AG20443 (cell line): ENCODE results near the gene ZNF276.

Source experiments
- DNase-seq: peaks from one replicate; pipeline ENCODE4 v3.0.0; 2012; ENCODE audit warnings: low spot score, mixed read lengths

Gene ZNF276

DNA sequence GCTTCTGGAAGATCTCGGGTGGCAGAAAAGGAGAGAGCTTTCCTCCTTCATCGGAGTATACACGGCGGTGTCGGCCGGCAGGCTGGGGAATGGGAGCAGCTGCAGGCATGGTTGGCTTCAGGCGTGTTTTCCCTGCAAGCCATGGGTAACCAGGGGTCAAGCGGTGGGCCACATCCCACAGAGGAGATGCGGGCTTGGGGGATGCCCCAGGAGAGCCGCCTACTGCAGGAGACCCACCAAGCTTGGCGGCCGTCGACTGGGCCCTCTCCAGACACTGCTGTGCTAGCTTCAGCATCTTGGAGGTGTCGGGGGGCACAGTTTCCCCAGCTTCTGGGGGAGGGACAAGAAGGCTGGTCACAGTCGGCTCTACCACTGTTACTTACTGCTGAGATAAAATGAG lies 4.8 kb upstream of the ZNF276 start:
- DNase-seq: no peak

DNA sequence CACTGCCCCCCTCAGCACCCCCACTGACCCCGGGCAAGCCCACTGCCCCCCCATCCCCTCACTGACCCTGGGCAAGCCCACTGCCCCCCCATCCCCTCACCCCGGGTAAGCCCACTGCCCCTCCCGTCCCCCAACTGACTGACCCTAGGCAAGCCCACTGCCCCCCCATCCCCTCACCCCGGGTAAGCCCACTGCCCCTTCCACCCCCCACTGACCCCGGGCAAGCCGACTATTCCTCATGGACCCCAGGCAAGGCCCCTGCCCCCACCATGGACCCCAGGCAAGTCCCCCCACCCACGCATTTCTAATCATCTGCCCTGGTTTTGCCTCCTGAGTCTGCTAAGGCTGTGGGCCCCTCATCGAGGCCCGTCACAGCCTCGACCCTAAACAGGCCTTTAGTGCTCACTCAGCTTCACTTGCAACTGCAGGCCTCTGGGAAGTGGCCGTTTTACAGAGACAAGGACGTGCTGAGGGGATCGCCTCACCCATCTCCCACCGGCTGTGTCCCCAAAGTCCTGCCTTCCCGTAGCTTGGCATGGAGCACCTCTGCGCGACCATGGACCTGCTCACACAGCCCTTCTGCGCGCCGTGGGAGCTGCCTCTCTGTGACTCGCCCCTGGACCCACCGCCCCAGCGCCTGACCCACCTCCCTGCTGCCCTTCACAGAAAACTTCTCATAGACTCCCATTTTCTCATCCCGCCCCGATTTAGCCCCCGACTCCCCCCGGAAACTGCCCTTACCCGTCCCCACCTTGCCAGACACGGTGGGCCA lies 4.2 kb upstream of the ZNF276 start:
- no peak for DNase-seq

DNA sequence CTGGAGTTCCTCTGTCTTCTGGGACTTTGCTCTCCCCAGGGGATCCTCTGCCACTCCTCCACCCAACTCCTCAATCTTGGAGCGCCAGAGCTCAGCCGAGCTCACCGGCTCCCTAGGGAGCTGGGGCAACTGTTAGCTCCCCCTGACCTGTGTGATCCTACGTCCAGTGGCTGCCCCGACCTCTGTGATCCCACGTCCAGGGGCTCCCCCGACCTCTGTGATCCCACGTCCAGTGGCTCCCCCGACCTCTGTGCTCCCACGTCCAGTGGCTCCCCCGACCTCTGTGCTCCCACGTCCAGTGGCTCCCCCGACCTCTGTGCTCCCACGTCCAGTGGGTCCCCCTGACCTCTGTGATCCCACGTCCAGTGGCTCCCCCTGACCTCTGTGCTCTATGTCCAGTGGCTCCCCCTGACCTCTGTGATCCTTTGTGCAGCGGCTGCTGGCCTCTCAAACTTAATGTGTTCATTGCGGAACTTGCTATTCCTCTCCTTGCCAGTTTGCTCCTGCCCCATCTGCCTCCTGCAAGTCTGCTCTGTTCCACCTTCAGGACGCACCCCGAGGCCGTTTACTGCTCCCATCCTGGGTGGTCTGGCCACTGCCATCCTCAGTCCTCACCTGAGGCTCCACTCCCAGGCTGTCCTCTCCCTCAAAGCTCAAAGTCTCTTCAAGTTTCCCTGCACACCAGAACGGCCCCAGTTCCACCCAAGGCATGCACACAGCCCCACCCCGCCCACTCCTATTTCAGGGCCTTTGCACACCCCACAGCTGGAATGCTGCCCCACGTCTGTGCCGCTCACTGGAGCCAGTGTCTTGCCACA lies 3.4 kb upstream of the ZNF276 start:
- DNase-seq: no peak

DNA sequence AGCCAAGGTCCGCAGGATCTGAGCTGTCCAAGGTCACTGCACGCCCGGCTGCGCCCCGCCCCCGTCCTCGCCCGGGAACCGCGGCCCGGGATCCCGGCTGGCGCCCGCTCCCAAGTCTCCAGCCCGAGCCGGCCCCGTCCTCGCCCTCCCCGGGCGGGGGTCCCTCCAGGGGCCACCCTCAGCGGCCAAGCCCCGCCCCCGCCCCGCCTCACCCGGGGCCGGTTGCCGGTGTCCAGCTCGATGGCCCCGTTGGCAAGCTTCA lies 855 bp upstream of the ZNF276 start:
- DNase-seq: no peak

DNA sequence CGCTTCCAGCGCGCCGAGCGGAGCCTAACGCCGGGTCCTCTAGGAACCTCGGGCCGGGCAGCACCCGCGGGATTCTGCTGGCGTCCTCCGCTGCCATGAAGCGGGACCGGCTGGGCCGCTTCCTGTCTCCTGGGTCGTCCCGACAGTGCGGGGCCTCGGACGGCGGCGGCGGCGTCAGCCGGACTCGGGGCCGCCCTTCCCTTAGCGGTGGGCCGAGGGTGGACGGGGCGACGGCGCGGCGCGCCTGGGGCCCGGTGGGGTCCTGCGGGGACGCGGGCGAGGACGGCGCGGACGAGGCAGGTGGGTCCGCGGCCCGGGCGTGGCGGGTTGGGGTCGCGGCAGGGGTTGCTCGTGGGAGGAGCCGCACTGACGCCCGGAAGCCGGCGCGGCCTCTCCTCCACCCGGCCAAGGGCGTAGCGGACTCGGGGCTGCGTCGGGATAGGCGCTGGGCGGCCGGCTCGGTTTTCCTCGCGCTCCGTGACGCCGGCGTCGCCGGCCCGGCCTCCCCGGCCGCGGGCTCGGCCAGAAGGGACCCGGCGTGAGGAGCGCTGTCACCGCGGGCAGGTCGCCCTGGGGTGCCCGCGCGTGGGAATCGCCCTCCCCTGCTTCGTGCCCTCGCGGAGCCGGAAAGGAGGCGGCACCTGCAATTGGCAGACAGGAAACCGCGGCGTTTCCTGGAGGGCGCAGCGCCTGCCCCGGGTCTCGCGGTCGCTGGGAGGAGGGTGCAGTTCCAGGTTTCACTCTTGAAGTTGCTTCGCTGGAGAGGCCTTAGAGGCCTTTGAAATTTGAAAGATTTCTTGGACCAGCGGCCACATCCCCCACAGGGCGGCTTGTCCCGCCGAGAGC lies 432 bp downstream of the ZNF276 start:
- peak; percentile 63 for DNase-seq

DNA sequence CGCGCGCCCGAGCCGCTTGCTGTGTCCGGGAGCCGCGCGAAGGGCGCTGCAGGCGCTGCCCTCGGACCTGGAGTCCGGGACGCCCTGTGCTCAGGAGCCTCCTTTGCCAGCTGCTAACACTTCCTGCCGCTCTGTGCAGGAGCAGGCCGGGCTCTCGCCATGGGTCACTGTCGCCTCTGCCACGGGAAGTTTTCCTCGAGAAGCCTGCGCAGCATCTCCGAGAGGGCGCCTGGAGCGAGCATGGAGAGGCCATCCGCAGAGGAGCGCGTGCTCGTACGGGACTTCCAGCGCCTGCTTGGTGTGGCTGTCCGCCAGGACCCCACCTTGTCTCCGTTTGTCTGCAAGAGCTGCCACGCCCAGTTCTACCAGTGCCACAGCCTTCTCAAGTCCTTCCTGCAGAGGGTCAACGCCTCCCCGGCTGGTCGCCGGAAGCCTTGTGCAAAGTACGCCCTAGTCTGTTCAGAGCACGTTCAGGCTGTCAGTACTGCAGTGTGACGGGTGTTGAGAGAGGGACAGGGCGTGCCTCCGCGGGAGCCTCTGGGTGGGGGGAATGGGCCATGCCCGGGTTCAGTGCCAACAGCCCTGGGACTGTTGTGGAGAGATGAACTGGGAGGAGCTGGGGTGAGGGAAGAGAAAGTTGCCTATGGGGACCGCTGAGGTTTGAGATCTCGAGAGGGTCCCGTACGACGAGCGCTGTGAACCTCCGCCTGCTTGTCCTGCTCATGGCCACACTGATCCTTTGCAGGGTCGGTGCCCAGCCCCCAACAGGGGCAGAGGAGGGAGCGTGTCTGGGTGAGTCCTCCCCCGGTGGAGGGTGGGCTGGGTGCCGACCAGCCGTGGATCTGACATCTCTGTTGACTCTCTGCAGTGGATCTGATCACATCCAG lies 1.3 kb downstream of the ZNF276 start:
- peak; percentile 20 for DNase-seq

DNA sequence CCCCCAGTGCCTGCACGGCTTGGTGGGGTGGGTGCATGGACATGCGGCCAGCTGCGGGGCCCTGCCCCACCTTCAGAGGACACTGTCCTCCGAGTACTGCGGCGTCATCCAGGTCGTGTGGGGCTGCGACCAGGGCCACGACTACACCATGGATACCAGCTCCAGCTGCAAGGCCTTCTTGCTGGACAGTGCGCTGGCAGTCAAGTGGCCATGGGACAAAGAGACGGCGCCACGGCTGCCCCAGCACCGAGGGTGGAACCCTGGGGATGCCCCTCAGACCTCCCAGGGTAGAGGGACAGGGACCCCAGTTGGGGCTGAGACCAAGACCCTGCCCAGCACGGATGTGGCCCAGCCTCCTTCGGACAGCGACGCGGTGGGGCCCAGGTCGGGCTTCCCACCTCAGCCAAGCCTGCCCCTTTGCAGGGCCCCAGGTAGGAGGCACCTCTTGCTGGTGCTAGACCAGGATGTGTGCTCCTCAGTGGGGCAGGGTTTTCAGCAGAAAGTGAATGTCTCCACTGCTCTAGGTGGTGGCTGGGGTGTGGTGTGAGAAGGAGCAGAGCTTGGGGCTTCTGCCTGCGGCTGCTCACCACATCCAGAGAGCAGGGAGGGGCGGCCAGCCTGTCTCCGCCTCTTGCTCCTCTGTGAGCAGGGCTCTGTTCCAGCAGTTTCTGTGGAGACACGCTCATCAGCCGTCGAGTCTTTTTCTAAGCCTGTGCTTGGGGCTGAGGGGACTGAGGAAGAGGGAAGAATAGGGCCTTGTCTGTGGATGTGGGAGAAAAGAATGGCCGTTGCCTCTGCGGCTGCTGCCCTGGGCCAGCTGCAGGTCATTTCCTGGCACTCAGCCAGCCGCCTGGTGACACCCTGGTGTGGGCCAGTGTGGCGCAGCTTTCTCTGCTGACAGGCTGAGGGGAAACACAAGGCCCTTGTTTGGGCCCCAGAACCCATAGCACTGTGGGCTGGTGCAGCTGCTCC lies 2.2 kb downstream of the ZNF276 start:
- DNase-seq: peak; percentile 18

DNA sequence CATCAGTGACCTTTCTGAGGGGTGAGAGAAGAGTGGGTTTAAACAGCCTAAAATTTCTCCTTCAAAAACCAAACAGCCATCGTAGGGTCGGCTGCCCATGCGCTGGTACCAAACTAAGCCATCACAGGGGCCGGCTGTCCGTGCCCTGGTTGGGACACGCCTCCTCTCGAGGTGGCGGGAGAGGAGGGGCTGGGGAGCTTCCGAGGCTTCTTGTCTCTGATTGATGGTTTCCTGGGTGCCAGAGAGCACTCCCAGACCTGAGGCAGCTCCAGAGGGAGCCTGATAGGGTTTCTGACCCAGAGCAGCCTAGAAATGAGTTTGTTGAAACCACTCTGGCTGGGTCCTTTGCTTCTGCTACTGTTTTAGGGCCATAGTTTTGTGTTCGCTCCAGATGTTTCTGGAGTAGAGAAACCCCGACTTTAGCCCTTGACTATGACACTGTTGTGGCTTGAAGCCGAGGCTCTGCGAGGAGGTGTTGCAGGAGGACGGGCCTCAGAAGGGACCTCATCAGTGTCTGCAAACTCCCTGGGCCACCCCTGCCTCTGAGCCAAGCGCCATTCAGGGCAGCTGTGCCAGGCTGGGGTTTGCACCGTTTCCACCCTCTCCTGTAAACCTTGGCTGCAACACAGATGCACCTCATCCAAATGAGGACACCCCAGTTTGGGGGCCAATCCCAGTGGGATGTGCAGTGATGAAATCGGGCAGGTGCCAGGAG lies 6.2 kb downstream of the ZNF276 start:
- DNase-seq: no peak

DNA sequence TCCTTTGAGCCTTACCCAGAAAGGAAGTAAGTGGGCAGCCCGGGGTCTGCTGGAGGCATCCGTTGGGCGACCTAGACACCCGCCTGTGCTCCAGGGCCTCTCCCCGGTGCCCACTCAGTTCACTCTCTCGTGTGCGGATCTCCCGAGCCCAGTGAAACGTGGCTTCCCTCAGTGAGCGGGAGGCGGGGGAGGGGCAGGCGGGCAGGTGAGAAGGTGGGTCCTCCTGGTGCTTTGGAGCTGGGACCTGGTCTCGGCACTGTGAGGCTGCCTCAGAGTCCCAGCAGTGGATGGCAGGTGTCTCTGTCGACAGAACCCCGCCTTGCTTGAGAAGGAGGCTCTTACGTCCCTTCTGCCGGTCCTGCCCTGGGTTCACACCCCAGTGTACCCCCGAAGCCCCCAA lies 8.0 kb downstream of the ZNF276 start:
- no peak for DNase-seq

DNA sequence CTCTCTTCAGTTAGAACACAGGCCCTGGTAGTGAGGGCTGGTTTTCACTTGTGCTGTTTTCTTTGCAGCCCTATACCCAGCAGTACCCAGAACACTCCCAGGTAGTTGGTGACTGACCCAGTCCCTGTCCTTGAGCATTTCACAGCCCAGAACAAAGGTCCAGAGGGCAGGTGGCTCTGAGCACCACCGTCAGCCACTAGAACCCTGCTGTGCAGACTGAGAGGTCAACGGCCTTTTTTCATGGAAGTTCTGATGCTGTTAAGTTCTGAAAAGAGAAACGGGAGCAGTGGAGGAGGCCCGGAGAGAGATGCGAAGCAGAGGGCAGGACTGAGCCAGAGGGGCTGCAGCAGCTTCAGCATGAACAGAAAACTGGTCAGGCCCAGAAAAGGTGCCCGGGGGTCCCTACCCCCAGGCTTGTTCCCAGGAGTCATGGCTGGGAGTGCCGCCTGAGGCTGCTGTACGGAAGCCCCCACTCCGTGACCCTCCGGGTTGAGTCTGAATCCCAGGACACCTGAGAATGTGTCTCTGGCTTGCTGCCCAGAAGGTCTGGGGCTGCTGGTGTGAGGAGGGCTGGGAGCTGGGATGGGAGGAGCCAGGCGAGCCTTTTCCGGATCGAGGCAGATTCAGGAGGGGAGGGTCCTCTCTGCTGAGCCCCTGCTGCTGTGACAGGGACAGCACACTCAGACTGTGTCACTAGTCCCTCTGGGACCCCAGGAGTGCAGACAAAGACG lies 8.7 kb downstream of the ZNF276 start:
- DNase-seq: no peak

DNA sequence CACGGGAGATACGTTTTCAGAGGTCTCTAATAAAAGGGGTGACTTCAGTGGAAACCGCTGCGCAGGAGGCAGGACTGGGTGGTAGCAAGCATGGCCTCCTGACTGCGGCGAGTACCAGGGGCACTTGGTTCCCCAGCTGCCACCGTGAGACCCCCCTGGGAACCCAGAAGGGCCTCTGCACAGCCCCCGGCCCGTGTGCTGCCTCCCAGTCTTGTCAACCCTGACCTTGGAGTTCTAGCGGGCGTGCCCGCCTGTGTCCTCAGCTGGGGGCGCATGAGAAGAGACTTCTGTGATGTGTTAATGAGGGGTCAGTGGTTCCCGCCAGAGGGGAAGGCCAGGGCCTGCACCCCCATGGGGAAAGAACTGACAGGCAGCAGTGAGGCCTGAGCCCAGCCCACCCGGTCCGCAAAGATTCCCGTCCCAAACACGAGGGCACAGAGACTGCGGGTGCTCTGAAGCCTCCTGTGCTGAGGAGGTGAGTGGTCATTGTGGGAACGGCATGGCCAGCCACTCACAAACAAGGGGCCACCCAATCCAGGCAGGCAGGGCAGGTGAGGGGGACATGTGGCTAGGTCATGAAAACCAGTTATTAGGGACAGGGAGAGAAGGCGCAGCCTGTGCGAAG lies 9.4 kb downstream of the ZNF276 start:
- DNase-seq: no peak

DNA sequence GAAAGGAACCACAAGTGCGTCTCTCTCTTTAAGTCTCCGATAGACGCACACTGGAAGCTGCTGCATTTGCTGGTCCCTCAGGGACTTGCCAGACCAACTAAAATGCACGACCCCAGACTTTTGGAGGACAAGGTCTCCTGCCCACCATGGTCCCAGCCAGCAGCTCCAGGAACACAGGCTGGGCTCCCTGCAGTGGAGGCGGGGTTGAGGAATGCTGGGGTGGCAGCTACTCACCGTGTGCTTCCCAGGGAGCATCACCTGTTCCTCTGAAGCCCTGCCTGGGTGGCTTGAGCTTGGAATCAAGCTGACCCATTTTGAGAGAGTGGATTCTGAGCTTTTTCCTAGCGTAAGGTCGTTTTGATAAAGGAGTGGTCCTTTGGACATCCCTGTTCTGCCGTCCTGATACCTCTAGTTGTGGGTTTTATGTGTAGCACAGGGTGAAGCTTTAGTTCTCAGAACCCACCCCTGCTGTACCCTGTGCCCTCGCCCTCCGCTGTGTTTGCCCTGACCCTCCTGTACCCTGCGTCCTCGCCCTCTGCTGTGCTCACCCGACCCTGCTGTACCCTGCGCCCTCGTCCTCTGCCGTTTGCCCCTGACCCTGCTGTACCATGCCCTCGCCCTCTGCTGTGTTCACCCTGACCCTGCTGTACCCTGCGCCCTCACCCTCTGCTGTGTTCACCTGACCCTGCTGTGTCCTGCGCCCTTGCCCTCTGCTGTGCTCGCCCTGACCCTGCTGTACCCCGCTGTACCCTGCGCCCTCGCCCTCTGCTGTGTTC lies 11.0 kb downstream of the ZNF276 start:
- DNase-seq: no peak

DNA sequence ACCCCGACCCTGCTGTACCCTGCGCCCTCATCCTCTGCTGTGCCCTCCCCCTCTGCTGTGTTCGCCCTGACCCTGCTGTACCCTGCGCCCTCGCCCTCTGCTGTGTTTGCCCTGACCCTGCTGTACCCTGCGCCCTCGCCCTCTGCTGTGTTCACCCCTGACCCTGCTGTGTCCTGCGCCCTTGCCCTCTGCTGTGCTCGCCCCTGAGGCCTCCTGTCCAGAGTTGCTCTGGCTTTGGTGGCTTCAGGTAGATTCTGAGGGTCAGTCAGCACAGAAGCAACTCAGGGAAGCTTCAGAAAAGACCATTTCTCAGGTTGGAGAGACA lies 11.5 kb downstream of the ZNF276 start:
- DNase-seq: no peak

DNA sequence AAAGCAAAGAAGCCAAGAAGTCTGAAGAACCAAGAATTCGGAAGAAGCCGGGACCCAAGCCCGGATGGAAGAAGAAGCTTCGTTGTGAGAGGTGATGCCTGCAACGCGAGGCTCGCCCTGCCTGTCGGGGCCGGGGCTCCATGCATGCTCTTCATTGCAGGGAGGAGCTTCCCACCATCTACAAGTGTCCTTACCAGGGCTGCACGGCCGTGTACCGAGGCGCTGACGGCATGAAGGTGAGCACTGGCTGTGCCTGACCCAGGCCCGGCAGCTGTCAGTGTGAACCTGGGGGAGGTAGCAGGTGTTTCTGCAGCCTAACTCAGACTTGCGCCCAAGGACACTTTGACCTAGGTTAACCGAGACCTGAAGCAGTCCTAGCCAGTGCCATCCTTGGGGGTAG lies 12.0 kb downstream of the ZNF276 start:
- DNase-seq: no peak

DNA sequence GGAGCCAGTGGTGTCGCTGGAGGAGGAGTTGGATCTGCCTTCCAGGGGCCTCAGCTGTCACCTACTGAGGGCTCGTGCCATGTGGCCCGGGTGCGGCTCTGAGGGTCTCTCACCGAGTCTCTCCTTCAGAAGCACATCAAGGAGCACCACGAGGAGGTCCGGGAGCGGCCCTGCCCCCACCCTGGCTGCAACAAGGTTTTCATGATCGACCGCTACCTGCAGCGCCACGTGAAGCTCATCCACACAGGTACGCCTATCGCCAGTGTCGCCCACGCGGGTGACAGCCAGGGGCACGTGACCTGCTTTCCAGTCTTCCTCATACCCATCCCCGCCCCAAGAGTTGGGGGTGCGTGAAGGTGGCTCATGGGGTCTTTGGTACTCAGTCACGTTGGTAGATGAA lies 12.5 kb downstream of the ZNF276 start:
- DNase-seq: no peak

DNA sequence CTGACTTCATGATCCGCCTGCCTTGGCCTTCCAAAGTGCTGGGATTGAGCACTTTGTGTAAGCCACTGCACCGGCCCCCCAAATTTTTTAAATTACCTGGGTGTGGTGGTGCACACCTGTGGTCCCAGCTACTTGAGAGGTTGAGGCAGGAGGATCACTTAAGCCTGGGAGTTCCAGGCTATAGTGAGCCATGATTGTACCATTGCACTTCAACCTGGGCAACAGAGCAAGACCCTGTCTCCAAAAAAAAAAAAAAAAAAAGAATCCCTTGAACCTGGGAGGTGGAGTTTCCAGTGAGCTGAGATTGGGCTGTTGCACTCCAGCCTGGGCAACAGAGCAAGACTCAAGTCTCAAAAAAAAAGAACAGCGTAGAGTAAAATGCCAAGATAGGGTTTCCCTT lies 15.2 kb downstream of the ZNF276 start:
- DNase-seq: no peak

DNA sequence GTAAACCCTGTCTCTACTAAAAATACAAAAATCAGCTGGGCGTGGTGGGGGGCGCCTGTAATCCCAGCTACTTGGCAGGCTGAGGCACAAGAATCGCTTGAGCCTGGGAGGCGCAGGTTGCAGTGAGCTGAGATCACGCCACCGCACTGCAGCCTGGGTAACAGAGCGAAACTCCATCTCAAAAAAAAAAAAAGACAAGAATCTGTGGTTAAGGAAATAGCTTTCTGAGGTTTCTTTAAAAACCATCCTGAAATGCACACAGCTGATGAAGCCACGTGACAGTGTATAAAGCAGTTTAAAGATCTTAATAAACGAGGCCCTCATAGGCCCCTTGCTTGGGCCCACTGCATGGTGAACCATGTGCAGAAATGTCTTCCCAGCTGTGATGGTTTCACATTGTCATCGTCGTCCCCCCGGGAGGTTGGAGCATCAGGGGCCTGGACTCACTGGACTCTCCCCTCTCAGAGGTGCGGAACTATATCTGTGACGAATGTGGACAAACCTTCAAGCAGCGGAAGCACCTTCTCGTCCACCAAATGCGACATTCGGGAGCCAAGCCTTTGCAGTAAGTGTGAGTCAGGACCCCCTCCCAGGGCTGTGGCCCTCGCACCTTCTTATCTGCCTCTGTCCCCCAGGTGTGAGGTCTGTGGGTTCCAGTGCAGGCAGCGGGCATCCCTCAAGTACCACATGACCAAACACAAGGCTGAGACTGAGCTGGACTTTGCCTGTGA lies 16.2 kb downstream of the ZNF276 start:
- no peak for DNase-seq

DNA sequence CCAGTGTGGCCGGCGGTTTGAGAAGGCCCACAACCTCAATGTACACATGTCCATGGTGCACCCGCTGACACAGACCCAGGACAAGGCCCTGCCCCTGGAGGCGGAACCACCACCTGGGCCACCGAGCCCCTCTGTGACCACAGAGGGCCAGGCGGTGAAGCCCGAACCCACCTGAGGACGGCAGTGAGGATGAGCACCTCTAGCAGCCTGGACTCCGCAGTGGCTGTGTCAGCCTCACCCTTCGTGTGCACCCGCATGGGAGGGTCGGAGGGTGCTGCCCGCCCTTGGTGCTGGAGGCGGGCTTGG lies 16.7 kb downstream of the ZNF276 start:
- DNase-seq: no peak
